GM21367 (cell line): Measurements from ENCODE around the gene C8A.

Experiments used
- ATAC-seq: cut with Tn5 transposase; IDR thresholded peaks from one replicate; pipeline ENCODE4 v1.9.1; 2021; ENCODE audit not compliant: unreplicated experiment

The C8A gene

DNA sequence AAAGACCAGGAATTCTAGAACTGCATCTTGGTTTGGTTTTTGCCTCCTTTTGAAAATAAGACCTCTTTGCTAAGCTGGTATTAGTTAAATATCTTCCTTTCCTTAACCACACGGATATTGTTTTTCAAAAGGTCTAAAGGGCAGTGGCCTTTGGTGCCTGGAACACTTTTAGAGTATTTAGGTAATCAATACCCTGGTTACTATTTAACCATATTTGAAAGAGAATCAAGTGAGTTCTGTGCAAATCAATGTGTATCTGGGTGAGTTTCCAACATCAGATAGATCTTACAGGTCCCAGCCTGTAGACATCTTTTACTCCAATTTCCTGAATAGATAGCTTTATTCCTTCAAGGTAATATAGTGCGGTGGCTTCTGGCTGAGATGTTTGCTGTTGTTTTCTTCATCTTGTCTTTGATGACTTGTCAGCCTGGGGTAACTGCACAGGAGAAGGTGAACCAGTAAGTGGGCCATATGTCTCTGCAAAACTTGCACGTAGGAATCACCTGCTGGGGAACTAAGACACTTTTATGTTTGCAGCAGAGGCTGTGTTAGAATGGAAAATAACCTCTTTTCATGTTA lies at the start of gene C8A:
C8A (plus strand) TSS at position 277 of the 579 bp plus-strand sequence; CDS start at position 382, 105 bp downstream.
- ATAC-seq: no peak

DNA sequence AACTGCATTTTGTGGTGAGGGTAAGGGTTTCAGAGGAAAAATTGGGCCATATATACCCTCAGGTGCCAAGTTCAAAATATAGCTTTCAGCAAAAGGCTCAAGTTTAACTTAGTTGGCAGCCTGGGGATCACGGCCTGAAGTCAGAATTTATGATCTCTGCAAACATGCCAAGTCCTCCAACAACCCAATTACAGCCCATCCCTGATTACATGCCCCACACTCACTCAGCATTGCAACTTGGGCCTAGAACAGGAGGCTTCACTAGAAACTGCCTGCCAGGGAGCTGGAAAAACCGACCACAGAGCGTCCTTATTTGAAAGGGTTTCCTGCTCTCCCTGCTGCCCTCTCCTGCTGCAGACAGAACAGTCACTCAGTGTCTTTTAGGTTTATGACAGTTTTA lies 47.8 kb upstream of the C8A start:
- ATAC-seq: no peak

DNA sequence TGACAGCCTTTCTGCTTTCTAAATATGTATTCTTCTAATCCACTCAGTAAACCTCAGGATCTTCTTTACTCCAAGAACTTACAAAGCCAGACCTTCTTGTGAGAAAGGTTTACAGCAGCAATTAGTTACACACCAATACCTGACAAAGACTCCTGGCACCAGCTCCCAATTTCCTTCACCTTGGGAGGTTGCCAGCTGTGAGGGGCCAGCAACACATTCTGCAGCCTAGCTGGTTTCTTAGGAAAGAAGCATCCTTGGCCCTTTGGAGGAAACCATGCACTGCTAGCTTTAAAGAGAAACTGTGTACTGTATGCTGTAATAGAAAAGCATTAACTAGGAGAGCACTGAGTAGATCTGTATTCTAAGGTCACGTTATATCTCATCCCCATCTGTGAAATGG lies 46.2 kb upstream of the C8A start:
- ATAC-seq: no peak

DNA sequence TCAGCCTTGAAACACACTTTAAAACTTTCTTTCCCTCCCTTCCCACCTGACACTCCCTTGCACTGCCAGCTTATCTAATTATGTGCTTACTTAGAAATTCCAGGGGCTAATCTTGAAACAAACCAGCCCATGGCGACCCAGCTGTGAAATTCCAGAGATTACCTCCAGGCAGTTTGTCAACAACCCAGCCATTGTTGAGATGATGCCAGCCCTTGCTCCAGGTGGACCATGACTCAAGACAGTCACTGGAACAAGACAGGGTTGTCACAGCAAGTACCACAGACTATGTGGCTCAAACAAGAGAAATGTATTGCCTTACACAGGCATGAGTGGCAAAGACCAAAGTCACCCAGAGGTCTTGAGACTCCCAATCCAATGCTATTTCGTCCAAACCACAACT lies 43.3 kb upstream of the C8A start:
- ATAC-seq: no peak

DNA sequence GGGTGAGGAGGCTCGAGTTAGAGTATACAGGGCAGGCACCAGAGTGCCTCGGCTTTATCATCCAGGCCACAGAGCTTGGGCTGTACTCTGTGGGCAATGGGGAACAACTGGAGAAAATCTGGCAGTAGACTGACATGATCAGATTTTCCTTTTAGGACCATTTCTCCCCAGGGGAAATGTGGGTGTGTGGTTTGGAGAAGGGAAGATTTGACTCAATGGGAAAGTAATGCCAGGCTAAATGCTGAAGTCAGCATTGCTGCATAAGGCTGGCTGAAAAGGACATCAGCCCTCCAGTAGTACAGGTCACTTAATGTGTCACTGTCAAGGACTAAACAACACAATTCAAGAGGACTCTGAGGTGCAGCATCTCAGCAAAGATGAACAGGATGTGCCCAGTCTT lies 40.4 kb upstream of the C8A start:
- ATAC-seq: no peak

DNA sequence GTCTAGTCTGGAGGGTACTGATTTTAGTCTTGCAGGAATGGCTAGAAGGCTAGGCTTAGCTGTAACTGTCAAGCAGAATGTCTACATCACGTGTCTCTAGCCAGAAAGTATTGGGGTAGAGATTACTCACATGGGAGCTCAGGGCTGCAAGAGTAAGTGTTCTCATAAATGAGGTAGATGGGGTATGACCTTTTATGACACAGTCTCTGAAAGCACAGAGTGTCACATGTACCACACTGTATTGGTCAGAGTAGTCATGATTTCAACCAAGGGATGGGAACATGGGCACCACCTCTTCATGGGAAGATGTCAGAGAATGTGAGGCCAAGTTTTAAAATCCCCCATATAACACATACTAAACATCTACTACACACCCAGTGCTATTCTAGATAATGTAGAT lies 38.3 kb upstream of the C8A start:
- ATAC-seq: no peak

DNA sequence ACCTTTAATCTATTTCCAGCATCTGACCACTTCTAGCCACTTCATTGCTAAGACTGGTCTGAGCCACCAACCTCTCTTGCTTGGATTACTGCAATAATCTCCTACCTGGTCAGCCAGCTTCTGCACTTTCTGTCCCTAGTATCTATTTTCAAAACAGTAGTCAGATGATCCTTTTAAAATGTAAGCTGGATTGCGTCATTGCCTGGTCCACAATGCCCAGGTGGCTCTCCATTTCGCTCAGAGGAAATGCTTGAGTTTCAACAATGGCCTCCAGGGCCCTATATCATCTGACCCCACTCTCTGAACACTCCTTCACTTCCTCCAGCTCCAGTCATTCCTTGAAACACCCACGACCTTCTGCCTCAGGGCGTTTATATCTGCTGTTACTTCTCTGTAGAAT lies 37.7 kb upstream of the C8A start:
- peak; percentile 40 for ATAC-seq

DNA sequence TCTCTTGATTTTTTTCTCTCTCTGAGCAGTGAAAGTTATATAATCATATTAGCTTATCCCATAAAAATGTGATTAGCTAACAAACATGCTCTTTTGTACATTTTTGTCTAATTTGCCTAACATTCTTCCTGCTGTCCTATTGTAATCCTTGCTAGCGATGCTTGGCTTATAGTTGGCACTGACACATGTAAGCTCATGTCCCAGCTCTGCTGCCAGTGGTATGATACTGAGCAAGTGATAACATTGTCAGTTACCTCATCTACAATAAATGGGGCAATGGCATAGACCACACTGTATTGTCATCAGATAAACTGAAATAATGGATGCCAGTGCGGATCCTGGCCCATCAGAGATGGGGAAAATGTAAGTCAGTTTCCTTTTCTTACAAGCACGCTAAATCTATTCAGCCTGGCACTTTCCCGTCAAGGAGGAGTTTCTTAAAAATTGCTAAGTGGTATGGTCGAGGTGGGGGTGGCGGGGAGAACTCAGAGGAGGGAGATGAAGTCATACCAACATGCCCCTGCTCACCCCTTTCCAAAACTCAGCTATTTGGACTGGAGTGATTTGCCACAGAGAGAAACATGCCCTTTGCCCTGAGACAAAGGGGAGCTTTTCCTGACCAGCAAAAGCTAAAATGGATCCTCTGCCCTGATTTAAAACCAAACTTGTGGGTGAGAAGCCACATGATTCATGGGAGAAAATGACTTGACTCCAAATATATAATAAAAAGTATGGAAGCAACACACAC lies 36.7 kb upstream of the C8A start:
- ATAC-seq: no peak

DNA sequence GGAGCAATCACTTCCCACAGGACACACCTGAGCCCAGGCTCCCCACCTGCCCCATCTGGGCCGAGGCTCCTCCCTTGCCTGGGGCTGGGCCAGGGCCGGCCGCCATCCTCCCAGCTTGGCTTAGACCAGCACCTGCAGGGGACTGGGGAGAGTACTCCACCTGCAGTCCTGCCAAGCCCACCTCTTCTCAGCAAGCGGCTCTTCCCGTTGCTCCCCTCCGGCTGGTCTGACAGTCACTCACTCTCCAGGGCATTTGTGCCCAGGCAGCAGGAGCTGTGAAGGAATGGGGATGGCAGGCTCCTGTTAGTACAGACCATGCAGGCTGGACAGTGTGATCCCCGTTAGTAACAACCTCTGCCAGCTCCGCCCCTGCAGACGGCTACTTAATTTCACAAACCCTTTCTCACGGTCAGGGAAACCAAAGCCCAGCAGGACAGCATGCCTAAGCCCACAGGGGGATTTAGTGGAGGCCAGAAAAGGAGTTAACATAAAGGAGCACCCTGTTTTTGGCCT lies 35.2 kb upstream of the C8A start, which contains the start of gene FYB2:
FYB2 (minus strand) TSS at position 18 of the 513 bp plus-strand sequence. CDS start 114 bp downstream, outside the sequence.
- no peak for ATAC-seq

DNA sequence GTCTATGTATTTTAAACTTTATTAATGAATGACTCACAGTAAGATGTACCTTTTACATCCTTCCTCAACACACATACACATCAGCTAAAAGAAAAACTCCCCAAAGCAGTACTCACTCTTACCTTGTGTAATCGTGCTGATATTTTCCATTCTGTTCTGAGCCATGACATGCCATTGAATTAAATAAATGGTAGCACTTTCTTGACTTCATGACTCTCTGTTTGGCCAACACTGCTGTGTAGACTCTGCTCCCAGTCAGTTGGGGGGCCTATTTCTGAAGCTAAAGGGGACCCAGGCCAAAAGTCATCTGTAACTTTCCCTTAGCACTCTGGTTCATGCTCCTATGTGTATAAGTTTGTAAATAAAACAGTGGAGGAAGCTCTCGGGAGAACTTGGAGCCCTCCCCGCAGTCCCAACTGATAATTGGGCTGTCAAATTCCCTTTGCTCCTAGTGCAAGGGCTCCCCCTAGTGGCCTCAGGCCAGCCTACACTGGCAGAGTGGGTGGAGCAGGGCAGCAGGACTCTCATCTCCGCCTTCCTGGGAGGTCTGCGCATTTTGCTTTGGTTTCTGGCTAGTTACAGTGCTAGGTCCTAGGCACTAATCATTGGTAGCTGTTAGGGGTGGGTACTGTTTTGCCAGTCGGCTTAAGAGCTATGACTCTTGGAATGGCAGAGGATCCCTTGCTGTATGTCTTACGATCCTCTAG lies 33.7 kb upstream of the C8A start:
- ATAC-seq: peak; percentile 73

DNA sequence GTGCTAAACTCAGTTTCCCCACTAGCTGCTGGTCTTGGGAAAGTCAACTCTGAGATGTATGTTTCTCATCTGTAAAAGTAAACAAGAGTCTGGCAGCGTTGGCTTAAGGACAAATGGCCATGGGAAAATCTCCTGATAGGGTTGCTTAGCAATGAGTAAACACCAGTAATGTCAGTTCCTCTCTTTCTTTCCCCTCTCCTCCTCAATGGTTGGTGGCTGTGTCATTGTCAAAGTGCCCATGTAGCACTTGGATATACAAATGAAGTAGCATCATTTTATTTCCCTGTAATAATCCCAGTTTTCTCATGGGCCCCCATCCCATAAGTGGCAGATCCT lies 33.2 kb upstream of the C8A start:
- no peak for ATAC-seq

DNA sequence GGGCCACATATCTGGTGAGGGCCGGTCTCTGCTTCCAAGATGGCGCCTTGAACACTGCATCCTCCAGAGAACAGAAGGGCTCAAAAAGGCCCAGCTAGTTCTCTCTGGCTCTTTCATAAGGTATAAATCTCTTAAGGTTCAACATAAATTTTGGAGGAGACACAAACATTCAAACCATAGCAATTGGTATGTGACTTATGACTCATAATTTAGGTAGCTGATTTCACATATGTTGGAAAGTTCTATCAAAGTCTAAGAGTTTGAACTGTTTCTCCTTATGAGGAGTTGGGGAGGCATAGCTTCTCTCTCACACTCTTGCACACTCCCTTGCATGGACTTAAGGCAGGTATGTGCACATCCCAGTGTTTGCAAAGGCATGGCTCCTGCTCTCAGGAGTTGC lies 30.3 kb upstream of the C8A start:
- ATAC-seq: no peak

DNA sequence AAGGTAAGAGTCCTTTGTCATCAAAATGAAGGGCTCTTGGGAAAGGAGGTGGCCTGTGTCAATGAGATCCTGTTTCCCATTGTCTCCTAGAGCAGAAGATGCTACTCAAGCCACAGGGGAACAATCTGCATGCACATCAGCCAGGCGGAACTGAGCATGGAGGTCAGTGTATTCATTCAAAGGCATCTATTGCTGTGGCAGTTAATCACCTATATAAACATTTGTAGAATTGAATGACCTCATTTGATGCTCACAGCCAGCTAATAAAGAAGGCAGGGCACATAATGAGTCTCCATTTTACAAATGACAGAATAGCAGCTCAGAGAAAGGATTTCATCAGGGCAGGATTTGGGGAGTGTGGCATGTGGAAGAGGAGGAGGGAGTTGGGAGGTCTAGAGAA lies 29.7 kb upstream of the C8A start:
- no peak for ATAC-seq

DNA sequence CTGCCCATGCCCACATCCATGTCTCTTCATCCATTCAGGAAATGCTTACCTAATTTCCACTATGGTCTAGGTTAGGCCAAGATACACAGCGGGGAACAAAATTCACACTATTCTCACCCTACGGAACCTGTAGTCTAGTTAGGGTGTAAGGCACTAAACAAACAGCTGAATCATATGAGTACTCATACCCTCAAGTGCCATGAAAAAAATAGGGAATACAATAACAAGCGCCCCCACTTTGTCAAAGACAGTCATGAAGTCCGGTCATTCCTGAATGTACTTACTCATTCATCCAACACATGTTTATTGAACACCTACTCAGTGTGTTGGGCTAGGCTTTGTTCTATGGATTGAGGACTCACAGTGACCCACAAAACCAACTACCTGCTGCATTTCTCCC lies 29.2 kb upstream of the C8A start:
- no peak for ATAC-seq

DNA sequence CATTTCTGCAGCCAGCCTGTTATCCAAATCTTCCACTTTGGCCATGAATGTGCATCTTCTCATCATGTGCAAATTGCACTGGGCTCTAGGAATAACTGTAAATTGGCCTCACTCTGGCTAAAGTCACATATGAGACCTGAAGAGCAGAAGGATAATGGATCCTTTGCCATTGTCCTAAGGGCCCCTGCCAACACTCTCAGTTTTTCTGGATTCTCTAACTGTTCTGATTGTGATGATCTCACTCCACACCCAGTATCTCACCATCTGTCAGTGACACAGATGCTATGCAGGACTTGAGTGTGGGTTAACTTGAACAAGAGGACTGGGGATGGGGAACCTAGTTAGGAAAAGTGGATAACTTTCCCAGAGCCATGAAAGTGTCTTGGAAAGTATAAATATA lies 26.9 kb upstream of the C8A start:
- no peak for ATAC-seq

DNA sequence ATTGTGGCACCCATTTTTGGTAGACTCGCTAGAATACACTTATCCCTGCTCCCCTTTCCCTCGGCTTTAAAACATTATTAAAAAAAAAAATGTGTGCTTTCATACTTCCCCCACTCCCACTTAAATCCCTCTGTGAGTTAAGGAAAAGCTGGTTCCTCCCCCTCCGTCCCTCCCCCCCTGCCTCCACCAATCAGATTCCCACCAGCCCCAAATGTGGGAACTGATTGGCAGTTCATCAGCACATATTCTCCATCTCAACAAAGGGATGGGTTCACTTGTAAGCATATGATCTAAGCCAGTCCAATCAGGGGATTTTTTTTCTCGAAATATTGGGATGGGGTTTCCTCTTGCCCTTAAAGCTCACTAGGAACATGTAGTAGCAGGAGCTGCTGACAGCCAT lies 24.5 kb upstream of the C8A start:
- ATAC-seq: no peak

DNA sequence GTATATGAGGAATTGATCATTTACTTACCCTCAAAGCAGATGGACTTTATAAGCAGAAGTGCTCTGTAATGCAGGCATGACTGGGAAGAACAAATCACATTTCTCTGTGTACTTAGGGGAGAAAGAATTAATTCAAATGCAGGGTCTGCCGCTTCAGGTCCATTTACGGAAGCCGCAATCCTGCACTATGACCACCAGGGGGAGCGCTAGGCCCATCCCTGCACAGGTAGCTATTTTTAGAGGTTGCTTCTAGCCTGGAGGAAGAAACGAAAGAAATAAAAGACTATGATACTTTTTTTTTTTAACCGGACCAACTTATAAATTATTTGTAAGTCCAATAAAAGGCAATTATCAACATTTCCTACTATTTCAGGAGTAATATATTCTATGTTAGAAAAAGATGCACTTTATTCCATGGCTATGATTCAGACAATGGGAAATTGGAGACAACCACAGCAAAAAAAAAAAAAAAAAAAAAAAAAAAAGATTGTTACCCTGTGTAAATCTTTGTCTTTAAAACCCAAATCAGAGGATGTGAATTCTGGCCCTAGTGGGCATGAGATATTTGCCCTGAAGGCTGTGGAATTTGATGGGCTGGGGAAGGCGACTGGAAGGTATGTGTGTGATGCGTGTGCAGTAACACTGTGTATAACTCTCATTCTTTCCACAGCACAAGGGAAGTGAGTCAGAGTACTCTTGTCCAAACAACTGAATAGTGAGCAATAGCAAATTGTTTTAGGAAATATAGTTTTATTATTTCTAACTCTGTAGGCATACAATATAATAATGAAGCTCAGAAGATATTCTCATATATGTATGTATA lies 22.5 kb upstream of the C8A start:
- ATAC-seq: peak; percentile 83

DNA sequence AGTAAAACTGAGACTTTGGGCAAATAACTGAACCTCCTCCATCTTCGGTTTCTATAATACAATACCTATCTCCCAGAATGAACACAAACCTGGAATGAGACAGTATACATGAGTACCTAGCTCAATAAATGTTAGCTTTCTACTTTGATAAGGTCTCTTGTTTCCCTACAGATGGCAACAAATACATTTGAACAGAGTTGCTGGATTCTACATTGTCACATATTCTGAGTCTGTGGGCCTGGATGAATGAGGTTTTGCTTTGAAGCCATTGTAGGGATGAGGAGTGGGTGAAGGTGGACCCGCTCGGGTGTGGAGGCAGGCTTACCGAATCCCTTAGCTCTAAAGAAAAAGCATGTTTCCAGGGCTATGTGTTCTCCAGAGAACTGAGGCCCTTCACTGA lies 21.5 kb upstream of the C8A start:
- ATAC-seq: no peak

DNA sequence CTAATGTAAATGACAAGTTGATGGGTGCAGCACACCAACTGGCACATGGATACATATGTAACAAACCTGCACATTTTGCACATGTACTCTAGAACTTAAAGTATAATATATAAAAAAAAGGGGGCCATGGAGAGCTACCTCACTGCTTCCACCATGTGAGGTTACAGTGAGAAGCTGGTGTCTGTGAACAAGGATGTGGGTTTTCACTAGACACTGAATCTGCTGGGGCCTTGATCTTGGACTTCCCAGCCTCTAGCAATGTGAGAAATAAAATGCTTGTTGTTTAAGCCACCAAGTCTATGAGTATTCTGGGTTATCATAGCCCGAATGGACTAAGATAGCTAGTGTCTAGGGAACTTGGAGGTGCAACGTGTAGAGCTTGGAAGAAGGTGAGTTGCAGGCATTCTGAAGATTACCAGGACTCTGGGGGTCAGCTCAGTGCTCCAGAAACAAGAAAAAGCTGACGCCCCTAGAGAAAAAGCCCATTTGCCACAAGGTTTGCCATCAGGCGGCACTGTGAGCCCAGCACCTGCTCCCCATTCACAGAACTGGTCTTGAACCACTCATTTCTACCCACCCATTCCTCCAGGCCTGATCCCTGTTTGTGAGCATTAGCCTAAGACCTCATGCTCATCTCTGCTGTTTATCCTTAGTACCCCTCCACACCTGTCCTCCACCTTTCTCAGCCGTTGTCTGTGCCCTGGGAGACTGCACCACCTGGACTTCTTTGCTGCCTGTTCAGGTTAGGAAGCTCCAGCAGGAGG lies 20.3 kb upstream of the C8A start:
- ATAC-seq: no peak

DNA sequence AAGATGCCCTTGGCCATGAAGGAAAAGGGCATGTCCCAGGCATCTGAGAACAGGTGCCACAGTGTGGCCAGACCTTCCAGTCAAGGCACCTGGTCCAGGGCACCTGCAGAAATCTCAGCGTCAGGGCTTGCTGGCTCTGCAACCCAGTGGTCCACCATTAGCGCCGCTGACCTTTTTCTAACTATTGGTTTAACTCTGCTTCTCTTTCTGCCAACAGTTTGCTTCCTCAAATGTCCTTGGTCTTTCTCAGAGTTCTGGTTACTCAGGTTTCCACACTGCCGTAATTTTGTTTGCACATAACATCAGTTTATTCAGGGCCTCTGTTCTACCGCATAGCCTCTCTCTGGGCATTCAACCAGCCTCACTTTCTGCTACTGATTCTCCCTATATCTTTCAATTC lies 18.9 kb upstream of the C8A start:
- no peak for ATAC-seq

DNA sequence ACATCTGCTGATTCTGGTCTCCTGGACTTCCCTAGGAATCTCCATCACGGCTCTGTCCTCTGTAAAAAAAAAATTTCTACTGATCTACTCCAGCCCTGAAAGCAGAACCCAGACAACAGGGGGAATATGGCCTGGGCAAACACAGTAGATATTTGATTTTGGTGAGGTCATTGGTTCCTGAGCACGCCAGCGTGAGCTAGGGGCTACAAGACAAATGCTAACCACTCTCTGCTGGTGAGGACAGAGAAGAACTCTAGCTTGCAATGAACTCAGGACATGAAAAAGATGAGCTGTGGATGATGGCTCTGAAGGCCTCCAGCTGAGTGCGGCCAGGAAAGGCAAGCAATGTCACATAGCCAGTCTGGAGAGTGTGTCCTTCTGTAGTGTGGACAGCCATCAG lies 18.2 kb upstream of the C8A start:
- no peak for ATAC-seq
